ENCODE data around the gene CFAP77. TPM values are rescaled to one million over a fixed set of nuclear protein-coding genes. Genes with fewer than 3 reads are reported as not detected.

CFAP77 gene
- total RNA-seq, 1 experiment from 2014 or later = 0.11 TPM

GRCh38 chr9:132538071-132538470 is 128.1 kb downstream of the CFAP77 start:
- Histone ChIP-seq H3K27ac (ENCODE audit: low read length) (no peak overlapping the region), H3K36me3 (ENCODE audit: low read depth, low read length) (no peaks in the 10 kb centered on the region), H3K79me2 (ENCODE audit: low read length) (no peaks in the 10 kb centered on the region), H3K9me3 (ENCODE audit: low read length) (no peaks in the 10 kb centered on the region), H3K4me2 (ENCODE audit: low read length) (no peak overlapping the region), H2AFZ (ENCODE audit: low read length) (no peak overlapping the region), H3K4me1 (ENCODE audit: insufficient read depth, low read length) (no peaks in the 10 kb centered on the region), H3K9ac (ENCODE audit: low read length) (no peak overlapping the region), H3K27me3 (ENCODE audit: low read length) (no peaks in the 10 kb centered on the region), H4K20me1 (ENCODE audit: low read length) (no peaks in the 10 kb centered on the region), H3K4me3 (ENCODE audit: low read length) (no peak overlapping the region), H3F3A (ENCODE audit: low read length, unreplicated experiment) (no peaks in the 10 kb centered on the region), H3K9me2 (replicated peaks; ENCODE audit: low read length) (no peaks in the 10 kb centered on the region)
- no peak for DNase-seq
- ATAC-seq = no peak
- no TSS peak for BruUV-seq (replicated peaks)
- intact Hi-C loops (cut with micrococcal nuclease) = no loop called here
- ChIA-PET POLR2A (ENCODE audit: unreplicated experiment) (no interaction called here), CTCF (no interaction called here)
- TF ChIP-seq EZH2phosphoT487 (IDR thresholded peaks at IDR 0.05; ENCODE audit: borderline replicate concordance, low read length) (no peak), EZH2 (IDR thresholded peaks at IDR 0.05; ENCODE audit: low read length, unreplicated experiment) (no peak), CTCF (conservative IDR thresholded peaks at IDR 0.05; ENCODE audit: low read depth, low read length) (no peak)

GRCh38 chr9:132539096-132539495 is 129.1 kb downstream of the CFAP77 start:
- Histone ChIP-seq H3K4me1 (ENCODE audit: insufficient read depth, low read length) (no peaks in the 10 kb centered on the region), H3K9me2 (replicated peaks; ENCODE audit: low read length) (no peaks in the 10 kb centered on the region), H3K36me3 (ENCODE audit: low read depth, low read length) (no peaks in the 10 kb centered on the region), H3K79me2 (ENCODE audit: low read length) (no peaks in the 10 kb centered on the region), H3K9ac (ENCODE audit: low read length) (no peak overlapping the region), H3K9me3 (ENCODE audit: low read length) (no peaks in the 10 kb centered on the region), H4K20me1 (ENCODE audit: low read length) (no peaks in the 10 kb centered on the region), H3F3A (ENCODE audit: low read length, unreplicated experiment) (no peaks in the 10 kb centered on the region), H3K27ac (ENCODE audit: low read length) (no peak overlapping the region), H3K4me3 (ENCODE audit: low read length) (no peak overlapping the region), H3K27me3 (ENCODE audit: low read length) (no peaks in the 10 kb centered on the region), H3K4me2 (ENCODE audit: low read length) (no peak overlapping the region), H2AFZ (ENCODE audit: low read length) (no peak overlapping the region)
- intact Hi-C loops (cut with micrococcal nuclease) = no loop called here
- TF ChIP-seq EZH2phosphoT487 (IDR thresholded peaks at IDR 0.05; ENCODE audit: borderline replicate concordance, low read length) = no peak
- TF ChIP-seq CTCF (conservative IDR thresholded peaks at IDR 0.05; ENCODE audit: low read depth, low read length) = no peak
- no peak for TF ChIP-seq EZH2 (IDR thresholded peaks at IDR 0.05; ENCODE audit: low read length, unreplicated experiment)
- BruUV-seq (replicated peaks) = no TSS peak
- ChIA-PET CTCF (no interaction called here), POLR2A (ENCODE audit: unreplicated experiment) (no interaction called here)
- no peak for DNase-seq
- ATAC-seq = no peak

GRCh38 chr9:132541051-132541450 is 131.0 kb downstream of the CFAP77 start:
- Histone ChIP-seq H3K9me3 (ENCODE audit: low read length) (no peaks in the 10 kb centered on the region), H4K20me1 (ENCODE audit: low read length) (no peaks in the 10 kb centered on the region), H3K4me2 (ENCODE audit: low read length) (no peak overlapping the region), H3K27ac (ENCODE audit: low read length) (no peak overlapping the region), H3K4me1 (ENCODE audit: insufficient read depth, low read length) (no peaks in the 10 kb centered on the region), H3K4me3 (ENCODE audit: low read length) (no peak overlapping the region), H3K27me3 (ENCODE audit: low read length) (no peaks in the 10 kb centered on the region), H3K79me2 (ENCODE audit: low read length) (no peaks in the 10 kb centered on the region), H2AFZ (ENCODE audit: low read length) (no peak overlapping the region), H3F3A (ENCODE audit: low read length, unreplicated experiment) (no peaks in the 10 kb centered on the region), H3K9ac (ENCODE audit: low read length) (no peak overlapping the region), H3K9me2 (replicated peaks; ENCODE audit: low read length) (no peaks in the 10 kb centered on the region), H3K36me3 (ENCODE audit: low read depth, low read length) (no peaks in the 10 kb centered on the region)
- ChIA-PET POLR2A (ENCODE audit: unreplicated experiment) (no interaction called here), CTCF (no interaction called here)
- TF ChIP-seq CTCF (conservative IDR thresholded peaks at IDR 0.05; ENCODE audit: low read depth, low read length) = no peak
- intact Hi-C loops (cut with micrococcal nuclease) = no loop called here
- no peak for DNase-seq
- BruUV-seq (replicated peaks) = no TSS peak
- no peak for ATAC-seq

Data from PC-3 (cell line).